Measurements from ENCODE around the gene FNIP2. TPM values are rescaled to one million over a fixed set of nuclear protein-coding genes. Genes with fewer than 3 reads are reported as not detected.

The FNIP2 gene
- total RNA-seq, 1 donor from 2014 or later: 50.7 TPM

Other genes with a start within 250 kb of the FNIP2 start
- gene RXFP1, start 247.1 kb upstream of the FNIP2 start, total RNA-seq: not detected
- 3.4 TPM for gene C4orf46, start 97.1 kb upstream of the FNIP2 start, total RNA-seq
- gene ETFDH, start 96.7 kb upstream of the FNIP2 start, total RNA-seq: 391 TPM
- gene PPID, start 45.6 kb upstream of the FNIP2 start, total RNA-seq: 38.2 TPM

Measured in left ventricle myocardium superior (tissue), 1 donor.